ENCODE data around the gene PPARA.
A peak's percentile ranks its signal among the peaks of the same experiment; 100 is the strongest.

DNA sequence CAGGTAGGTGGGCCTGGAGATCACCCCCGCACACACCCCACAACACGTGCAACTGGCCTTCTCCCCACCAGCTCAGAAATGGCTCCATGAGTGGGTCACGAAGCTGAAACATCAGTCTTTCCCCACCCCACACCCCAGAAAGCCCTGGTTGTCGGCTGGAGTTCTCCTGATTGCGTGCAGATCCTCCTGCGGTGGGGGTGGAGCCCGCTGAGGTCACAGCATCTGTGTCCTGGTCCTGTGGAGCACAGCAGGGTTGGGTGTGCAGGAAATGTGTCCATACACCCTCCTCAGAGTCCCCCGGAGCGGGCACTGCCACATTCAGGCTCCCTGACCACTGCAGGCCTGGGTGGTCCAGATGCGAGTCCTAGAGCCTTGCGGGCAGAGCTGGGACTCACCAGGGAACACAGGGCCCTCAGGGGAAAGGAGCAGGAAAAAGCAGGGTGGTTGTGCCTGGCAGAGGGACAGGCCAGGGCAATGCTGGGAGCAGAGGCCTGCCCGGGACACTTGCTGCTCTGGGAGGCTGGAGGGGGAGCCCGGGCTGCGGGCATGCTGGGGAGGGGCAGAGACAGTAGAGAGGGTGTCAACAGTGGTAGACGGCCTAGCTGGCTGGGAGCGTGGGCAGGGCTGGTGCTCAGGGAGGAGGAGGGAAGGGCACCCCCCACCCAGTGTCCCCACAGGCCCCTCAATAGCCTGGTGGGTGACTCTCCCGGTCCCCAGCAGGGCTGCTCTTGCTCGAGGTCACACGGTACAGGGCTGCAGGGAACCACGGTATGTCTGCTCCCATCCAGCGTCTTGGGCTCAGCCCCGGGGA lies 42.4 kb upstream of the PPARA start:
- no peak for TF ChIP-seq EP300 (IDR thresholded peaks at IDR 0.05; ENCODE audit: borderline replicate concordance in 1 of 2, low read depth in 1 of 2, low read length in 1 of 2)
- peak; percentile 18; the same call in 1 of the 2 replicates for TF ChIP-seq POLR2AphosphoS5 (IDR thresholded peaks at IDR 0.05; ENCODE audit: low read depth, low read length)
- TF ChIP-seq, protein P1, sequence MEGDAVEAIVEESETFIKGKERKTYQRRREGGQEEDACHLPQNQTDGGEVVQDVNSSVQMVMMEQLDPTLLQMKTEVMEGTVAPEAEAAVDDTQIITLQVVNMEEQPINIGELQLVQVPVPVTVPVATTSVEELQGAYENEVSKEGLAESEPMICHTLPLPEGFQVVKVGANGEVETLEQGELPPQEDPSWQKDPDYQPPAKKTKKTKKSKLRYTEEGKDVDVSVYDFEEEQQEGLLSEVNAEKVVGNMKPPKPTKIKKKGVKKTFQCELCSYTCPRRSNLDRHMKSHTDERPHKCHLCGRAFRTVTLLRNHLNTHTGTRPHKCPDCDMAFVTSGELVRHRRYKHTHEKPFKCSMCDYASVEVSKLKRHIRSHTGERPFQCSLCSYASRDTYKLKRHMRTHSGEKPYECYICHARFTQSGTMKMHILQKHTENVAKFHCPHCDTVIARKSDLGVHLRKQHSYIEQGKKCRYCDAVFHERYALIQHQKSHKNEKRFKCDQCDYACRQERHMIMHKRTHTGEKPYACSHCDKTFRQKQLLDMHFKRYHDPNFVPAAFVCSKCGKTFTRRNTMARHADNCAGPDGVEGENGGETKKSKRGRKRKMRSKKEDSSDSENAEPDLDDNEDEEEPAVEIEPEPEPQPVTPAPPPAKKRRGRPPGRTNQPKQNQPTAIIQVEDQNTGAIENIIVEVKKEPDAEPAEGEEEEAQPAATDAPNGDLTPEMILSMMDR (IDR thresholded peaks at IDR 0.05), result no peak
- TF ChIP-seq NRF1 (IDR thresholded peaks at IDR 0.05; ENCODE audit: low read depth, low read length), result no peak
